ENCODE data around the gene OGDH.

The OGDH gene

GRCh38 chr7:44637788-44638594 lies 31.6 kb downstream of the OGDH start:
- H3K4me3 ChIP-seq (ENCODE audit: low read length in 2 of 2) = no peak overlapping the region
- no peaks in the 10 kb centered on the region for H3K79me1 ChIP-seq (ENCODE audit: low read depth, low read length)
- no peaks in the 10 kb centered on the region for H3K27me3 ChIP-seq (ENCODE audit: control insufficient read depth in 3 of 3, insufficient read depth in 3 of 3, low read depth in 1 of 3, low read length in 3 of 3)
- no peak overlapping the region for H3K27ac ChIP-seq (replicated peaks; ENCODE audit: low read length)
- no peak overlapping the region for H2BK12ac ChIP-seq (ENCODE audit: low read length)
- no peak overlapping the region for H2BK15ac ChIP-seq (ENCODE audit: low read length)
- H3K9me3 ChIP-seq (replicated peaks in 1 of 2; ENCODE audit: control insufficient read depth in 2 of 2, insufficient read depth in 1 of 2, low read depth in 1 of 2, low read length in 2 of 2) = no peaks in the 10 kb centered on the region
- no peak overlapping the region for H4K91ac ChIP-seq (ENCODE audit: low read depth, low read length, poor library complexity)
- no peak overlapping the region for H2AFZ ChIP-seq (ENCODE audit: low read length)
- H3K4me1 ChIP-seq (ENCODE audit: control insufficient read depth in 2 of 2, insufficient read depth in 1 of 2, low read depth in 1 of 2, low read length in 2 of 2) = peaks cover 6 to 20% of the 10 kb centered on the region in 2 donors
- H3K4me2 ChIP-seq (ENCODE audit: insufficient read depth, low read length, poor library complexity, severe bottlenecking) = no peak overlapping the region
- no peak overlapping the region for H3K23ac ChIP-seq (ENCODE audit: low read depth, low read length, poor library complexity)
- no peak overlapping the region for H3K18ac ChIP-seq (ENCODE audit: low read length)
- peaks cover 0 to 3% of the 10 kb centered on the region in 2 donors for H3K36me3 ChIP-seq (replicated peaks in 1 of 2; ENCODE audit: control insufficient read depth in 2 of 2, insufficient read depth in 2 of 2, low read length in 2 of 2)
- H2AK5ac ChIP-seq (ENCODE audit: low read depth, low read length) = no peak overlapping the region
- DNase-seq (ENCODE audit: low spot score) = no peak
- no peak overlapping the region for H4K8ac ChIP-seq (ENCODE audit: low read depth, low read length)
- H3K4ac ChIP-seq (ENCODE audit: low read length) = no peak overlapping the region
- H2BK5ac ChIP-seq (ENCODE audit: low read length) = no peak overlapping the region
- no peak overlapping the region for H3K14ac ChIP-seq (ENCODE audit: low read length)
- WGBS, 2 donors (ENCODE audit: extremely low coverage in 2 of 2, insufficient read length in 2 of 2, insufficient replicate concordance in 1 of 2) = no CpG with 5 or more reads among the region's 8 CpGs
- no peak overlapping the region for H3K9ac ChIP-seq (ENCODE audit: low read depth, low read length, poor library complexity)
- H2BK120ac ChIP-seq (ENCODE audit: low read depth, low read length) = no peak overlapping the region

DNA sequence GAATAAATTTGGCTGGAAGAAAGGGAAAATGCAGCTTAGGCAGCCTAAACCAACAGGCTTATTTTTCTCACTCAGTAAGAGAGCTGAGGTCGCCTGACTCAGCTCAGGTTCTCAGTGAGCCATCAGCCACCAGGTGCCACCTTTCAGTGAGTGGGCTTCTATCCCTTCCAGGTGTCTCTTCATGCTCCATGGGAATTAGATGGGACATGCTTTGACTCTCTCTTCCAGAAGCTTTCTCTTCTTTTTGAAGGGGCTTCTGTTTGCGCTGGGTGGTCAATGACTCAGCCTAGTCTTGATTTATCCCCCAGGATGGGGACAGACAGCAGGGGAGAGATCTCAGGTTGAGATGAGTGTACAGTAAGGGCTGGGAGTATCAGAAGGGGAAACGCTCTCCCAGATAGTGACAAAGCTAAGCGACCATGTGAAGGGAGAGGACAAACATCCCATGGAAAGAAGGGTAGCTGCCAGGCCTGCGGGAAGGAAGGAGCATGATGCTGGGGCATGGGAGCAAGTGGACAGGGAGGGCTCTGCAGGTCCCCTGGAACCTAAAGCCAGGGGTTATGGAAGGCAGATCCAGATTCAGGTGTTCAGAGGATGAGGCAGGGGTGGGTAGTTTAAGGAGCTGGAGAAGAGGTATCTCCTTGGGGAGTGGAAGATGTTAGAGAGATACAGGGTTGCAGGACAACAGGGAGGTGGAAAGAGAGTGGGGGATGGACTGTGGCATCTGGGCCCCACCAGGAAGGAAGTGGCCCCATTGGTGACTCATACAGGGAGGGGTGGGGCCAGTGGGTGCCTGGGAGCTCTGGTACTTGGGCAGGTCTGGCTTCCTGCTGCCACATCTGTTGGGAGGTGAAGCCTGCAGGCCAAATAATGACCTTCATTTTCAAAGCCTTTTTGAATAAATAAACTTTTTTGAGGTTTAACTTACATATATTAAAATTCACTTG lies 32.5 kb downstream of the OGDH start:
- H3K4ac ChIP-seq (ENCODE audit: low read length) = no peak overlapping the region
- H3K18ac ChIP-seq (ENCODE audit: low read length) = no peak overlapping the region
- no peak overlapping the region for H3K4me2 ChIP-seq (ENCODE audit: insufficient read depth, low read length, poor library complexity, severe bottlenecking)
- no peak overlapping the region for H2BK15ac ChIP-seq (ENCODE audit: low read length)
- H3K27ac ChIP-seq (replicated peaks; ENCODE audit: low read length) = no peak overlapping the region
- no peak overlapping the region for H2AK5ac ChIP-seq (ENCODE audit: low read depth, low read length)
- no peaks in the 10 kb centered on the region for H3K27me3 ChIP-seq (ENCODE audit: control insufficient read depth in 3 of 3, insufficient read depth in 3 of 3, low read depth in 1 of 3, low read length in 3 of 3)
- no peaks in the 10 kb centered on the region for H3K79me1 ChIP-seq (ENCODE audit: low read depth, low read length)
- DNase-seq (ENCODE audit: low spot score) = no peak
- no peak overlapping the region for H3K9ac ChIP-seq (ENCODE audit: low read depth, low read length, poor library complexity)
- no peak overlapping the region for H2BK5ac ChIP-seq (ENCODE audit: low read length)
- no peak overlapping the region for H2AFZ ChIP-seq (ENCODE audit: low read length)
- no peak overlapping the region for H2BK12ac ChIP-seq (ENCODE audit: low read length)
- no peak overlapping the region for H3K4me3 ChIP-seq (ENCODE audit: low read length in 2 of 2)
- no CpG with 5 or more reads among the region's 5 CpGs for WGBS, 2 donors (ENCODE audit: extremely low coverage in 2 of 2, insufficient read length in 2 of 2, insufficient replicate concordance in 1 of 2)
- H4K91ac ChIP-seq (ENCODE audit: low read depth, low read length, poor library complexity) = no peak overlapping the region
- peaks cover 6 to 20% of the 10 kb centered on the region in 2 donors for H3K4me1 ChIP-seq (ENCODE audit: control insufficient read depth in 2 of 2, insufficient read depth in 1 of 2, low read depth in 1 of 2, low read length in 2 of 2)
- H3K36me3 ChIP-seq (replicated peaks in 1 of 2; ENCODE audit: control insufficient read depth in 2 of 2, insufficient read depth in 2 of 2, low read length in 2 of 2) = peaks cover 0 to 3% of the 10 kb centered on the region in 2 donors
- no peaks in the 10 kb centered on the region for H3K9me3 ChIP-seq (replicated peaks in 1 of 2; ENCODE audit: control insufficient read depth in 2 of 2, insufficient read depth in 1 of 2, low read depth in 1 of 2, low read length in 2 of 2)
- H2BK120ac ChIP-seq (ENCODE audit: low read depth, low read length) = no peak overlapping the region
- no peak overlapping the region for H4K8ac ChIP-seq (ENCODE audit: low read depth, low read length)
- H3K14ac ChIP-seq (ENCODE audit: low read length) = no peak overlapping the region
- H3K23ac ChIP-seq (ENCODE audit: low read depth, low read length, poor library complexity) = no peak overlapping the region

DNA sequence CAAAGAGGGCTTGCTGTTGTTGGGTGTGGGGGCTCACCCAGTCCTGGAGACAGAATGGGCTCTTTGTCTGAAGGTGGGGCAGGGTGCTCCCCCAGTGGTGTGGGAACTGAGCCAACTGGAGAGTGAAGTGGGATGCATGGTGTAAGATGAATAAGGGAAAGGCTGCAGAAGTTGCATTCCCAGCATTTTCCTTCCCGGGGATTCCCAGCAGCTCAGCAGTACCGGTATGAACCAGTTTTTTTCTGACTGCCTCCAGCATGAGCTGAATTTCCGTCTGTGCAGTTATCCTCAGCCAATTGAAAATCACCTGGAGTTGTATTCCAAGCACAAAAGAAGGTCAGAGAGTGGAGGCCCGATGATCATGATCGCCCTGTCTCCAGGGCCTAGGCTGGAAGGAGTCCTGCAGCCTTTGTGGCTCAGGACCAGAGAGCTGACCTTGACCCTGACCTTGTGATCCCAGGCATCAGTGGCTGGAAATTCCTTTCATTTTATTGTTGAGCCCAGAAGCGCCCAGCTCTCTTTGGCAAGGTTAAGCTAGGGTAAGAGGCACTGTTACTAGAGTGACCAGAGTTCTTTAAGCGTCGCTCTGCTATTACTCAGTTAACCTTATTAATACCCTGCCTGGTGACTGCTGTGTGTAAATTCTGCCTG lies 33.4 kb downstream of the OGDH start:
- H3K14ac ChIP-seq (ENCODE audit: low read length) = no peak overlapping the region
- DNase-seq (ENCODE audit: low spot score) = peak; percentile 4

More for the DNA sequence above, 33.4 kb downstream of the OGDH start:
- Histone ChIP-seq H3K9me3 (replicated peaks in 1 of 2; ENCODE audit: control insufficient read depth in 2 of 2, insufficient read depth in 1 of 2, low read depth in 1 of 2, low read length in 2 of 2) (no peaks in the 10 kb centered on the region), H2AFZ (ENCODE audit: low read length) (peak overlapping the region; percentile 53), H3K4me1 (ENCODE audit: control insufficient read depth in 2 of 2, insufficient read depth in 1 of 2, low read depth in 1 of 2, low read length in 2 of 2) (peaks cover 6 to 20% of the 10 kb centered on the region in 2 donors), H3K79me1 (ENCODE audit: low read depth, low read length) (no peaks in the 10 kb centered on the region), H4K8ac (ENCODE audit: low read depth, low read length) (no peak overlapping the region), H3K9ac (ENCODE audit: low read depth, low read length, poor library complexity) (no peak overlapping the region), H3K4me3 (ENCODE audit: low read length in 2 of 2) (no peak overlapping the region), H3K18ac (ENCODE audit: low read length) (no peak overlapping the region), H2BK15ac (ENCODE audit: low read length) (no peak overlapping the region), H2BK12ac (ENCODE audit: low read length) (no peak overlapping the region), H3K23ac (ENCODE audit: low read depth, low read length, poor library complexity) (no peak overlapping the region), H3K36me3 (replicated peaks in 1 of 2; ENCODE audit: control insufficient read depth in 2 of 2, insufficient read depth in 2 of 2, low read length in 2 of 2) (peaks cover 0 to 3% of the 10 kb centered on the region in 2 donors), H3K4me2 (ENCODE audit: insufficient read depth, low read length, poor library complexity, severe bottlenecking) (no peak overlapping the region), H2BK120ac (ENCODE audit: low read depth, low read length) (no peak overlapping the region), H3K27me3 (ENCODE audit: control insufficient read depth in 3 of 3, insufficient read depth in 3 of 3, low read depth in 1 of 3, low read length in 3 of 3) (no peaks in the 10 kb centered on the region), H2AK5ac (ENCODE audit: low read depth, low read length) (no peak overlapping the region), H3K4ac (ENCODE audit: low read length) (no peak overlapping the region), H2BK5ac (ENCODE audit: low read length) (no peak overlapping the region), H4K91ac (ENCODE audit: low read depth, low read length, poor library complexity) (no peak overlapping the region), H3K27ac (replicated peaks; ENCODE audit: low read length) (no peak overlapping the region)
- no CpG with 5 or more reads among the region's 8 CpGs for whole genome bisulfite sequencing, 2 donors (ENCODE audit: extremely low coverage in 2 of 2, insufficient read length in 2 of 2, insufficient replicate concordance in 1 of 2)
